Measurements from ENCODE around the gene HBQ1. TPM values are rescaled to one million over a fixed set of nuclear protein-coding genes. Genes with fewer than 3 reads are reported as not detected.
A peak's percentile ranks its signal among the peaks of the same experiment; 100 is the strongest.
"Not testable (repeated sequence)": the region's sequence is repeated elsewhere in the genome, so short reads cannot be mapped to it uniquely, and the experiment has no call there.

The HBQ1 gene
- total RNA-seq, 1 experiment from 2014 or later = 3.5 TPM

DNA sequence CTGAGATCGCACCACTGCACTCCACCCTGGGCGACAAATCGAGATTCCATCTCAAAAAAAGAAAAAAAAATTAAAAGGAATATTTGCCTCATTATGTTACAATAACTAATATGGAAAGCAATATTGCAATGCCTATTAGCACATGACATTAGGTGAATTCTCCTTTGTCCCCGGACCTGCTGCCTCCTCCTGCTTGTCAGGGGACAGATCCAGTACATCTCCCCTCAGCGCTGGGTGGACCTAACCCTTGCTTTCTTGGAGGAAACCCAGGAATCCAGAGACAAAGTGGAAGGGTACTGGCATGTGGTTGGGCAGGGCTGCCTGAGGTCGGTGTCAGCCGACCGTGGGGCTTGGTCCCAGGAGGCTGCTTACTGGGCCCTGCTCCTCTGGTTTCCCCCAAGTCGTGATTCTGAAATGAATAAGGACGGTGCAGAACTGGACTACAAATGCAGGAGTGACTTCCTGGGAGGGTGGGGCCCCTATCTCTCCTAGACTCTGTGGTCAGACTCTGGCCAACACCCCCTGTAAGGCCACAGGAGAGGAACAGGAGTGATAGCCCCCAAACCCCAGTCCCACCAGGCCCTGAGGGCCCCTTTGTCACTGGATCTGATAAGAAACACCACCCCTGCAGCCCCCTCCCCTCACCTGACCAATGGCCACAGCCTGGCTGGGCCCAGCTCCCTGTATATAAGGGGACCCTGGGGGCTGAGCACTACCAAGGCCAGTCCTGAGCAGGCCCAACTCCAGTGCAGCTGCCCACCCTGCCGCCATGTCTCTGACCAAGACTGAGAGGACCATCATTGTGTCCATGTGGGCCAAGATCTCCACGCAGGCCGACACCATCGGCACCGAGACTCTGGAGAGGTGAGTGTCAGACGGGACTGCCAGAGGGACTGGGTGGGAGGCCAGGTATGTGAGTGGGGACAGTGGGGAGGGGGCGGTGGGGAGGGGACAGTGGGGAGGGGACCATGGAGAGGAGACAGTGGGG, 27.8 kb upstream of the HBQ1 start, which contains the start of gene HBZ:
HBZ (plus strand) TSS at position 504 of the 988 bp plus-strand sequence; CDS start at position 770, 266 bp downstream.
- Histone ChIP-seq H3K18ac (ENCODE audit: insufficient read length, low read depth, low read length) (no peak within 1 kb of the TSS), H3T11ph (ENCODE audit: low read length) (no peak within 1 kb of the TSS), H2BK12ac (ENCODE audit: insufficient read length, low read depth, low read length) (no peak within 1 kb of the TSS), H3K9ac (ENCODE audit: extremely low read depth, insufficient read length, low read length) (no peak within 1 kb of the TSS), H3K23me2 (ENCODE audit: insufficient read length, low read depth, low read length, poor library complexity, severe bottlenecking) (peaks cover 7% of the 10 kb centered on the region), H3K4me2 (ENCODE audit: insufficient read depth, insufficient read length, low read length) (no peak within 1 kb of the TSS), H2BK20ac (ENCODE audit: low read depth, low read length, poor library complexity, severe bottlenecking) (no peak within 1 kb of the TSS), H3K23ac (ENCODE audit: insufficient read length, low read depth, low read length) (no peak within 1 kb of the TSS), H3K27me3 (ENCODE audit: insufficient read depth, low read length) (peaks cover 9% of the 10 kb centered on the region; the same call in 1 of the 2 replicates), H2BK15ac (ENCODE audit: low read depth, low read length) (no peak within 1 kb of the TSS), H3K27ac (ENCODE audit: insufficient read length, low read depth, low read length) (no peak within 1 kb of the TSS), H4K20me1 (ENCODE audit: control insufficient read depth, insufficient read depth, insufficient read length) (no peaks in the 10 kb centered on the region), H2AK5ac (ENCODE audit: insufficient read length, low read length) (no peak within 1 kb of the TSS), H4K91ac (ENCODE audit: insufficient read length, low read depth, low read length) (no peak within 1 kb of the TSS), H3K79me2 (ENCODE audit: insufficient read depth, low read length) (no peaks in the 10 kb centered on the region), H4K5ac (ENCODE audit: insufficient read length, low read depth, low read length) (no peak within 1 kb of the TSS), H2BK120ac (ENCODE audit: low read depth, low read length, poor library complexity, severe bottlenecking) (no peak within 1 kb of the TSS), H3K4ac (ENCODE audit: low read depth, low read length) (no peak within 1 kb of the TSS), H2AFZ (ENCODE audit: low read length) (no peak within 1 kb of the TSS), H3K14ac (ENCODE audit: insufficient read depth, low read length) (no peak within 1 kb of the TSS), H4K8ac (replicated peaks; ENCODE audit: insufficient read length, low read depth, low read length) (no peak within 1 kb of the TSS), H2BK5ac (ENCODE audit: insufficient read length, low read length) (no peak within 1 kb of the TSS), H3K56ac (ENCODE audit: insufficient read length, low read depth, low read length) (no peak within 1 kb of the TSS), H3K79me1 (ENCODE audit: insufficient read depth, low read depth, low read length, poor library complexity, severe bottlenecking) (no peaks in the 10 kb centered on the region), H3K4me1 (ENCODE audit: insufficient read depth, low read length) (no peaks in the 10 kb centered on the region), H3K9me3 (ENCODE audit: control insufficient read depth, low read depth, low read length) (no peaks in the 10 kb centered on the region)
- Mint-ChIP-seq H3K9me3 (peaks cover 5 to 9% of the 10 kb centered on the region in 2 experiments; a peak in 3 of 5 replicates), H3K36me3 (ENCODE audit: insufficient read depth in 1 of 3, low read depth in 3 of 3) (no peaks in the 10 kb centered on the region), H3K27ac (no peak within 1 kb of the TSS), H3K27me3 (ENCODE audit: low read depth) (peaks cover 80% of the 10 kb centered on the region), H3K4me1 (peaks cover 5% of the 10 kb centered on the region in 2 experiments), H3K4me3 (peak within 1 kb of the TSS; percentile 34 to 69; a peak in 3 of 5 replicates)
- no peak for TF ChIP-seq CTCF (conservative IDR thresholded peaks at IDR 0.05)
- no CpG with 5 or more reads among the region's 17 CpGs for WGBS (ENCODE audit: extremely low coverage, insufficient read length, low lambda C conversion rate)
- DNase-seq = no peak

DNA sequence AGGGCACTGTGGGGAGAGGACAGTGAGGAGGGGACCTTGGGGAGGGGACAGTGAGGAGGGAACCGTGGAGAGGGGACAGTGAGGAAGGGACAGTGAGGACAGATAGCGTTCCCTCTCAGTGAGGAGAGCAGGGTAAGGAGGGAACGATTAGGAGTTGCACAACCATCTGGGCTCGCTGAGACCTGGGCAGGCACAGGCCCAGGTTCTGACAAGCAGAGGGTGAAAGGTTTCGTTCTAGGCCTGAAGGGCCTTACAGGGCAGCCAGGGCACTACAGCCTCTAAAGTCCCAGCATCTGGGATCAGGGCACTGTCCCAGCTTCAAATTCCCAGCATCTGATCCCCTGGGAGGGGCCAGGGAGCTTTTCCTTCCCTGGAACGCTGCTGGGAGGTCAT, 27.1 kb upstream of the HBQ1 start:
- not testable (repeated sequence) for H3K27me3 ChIP-seq (ENCODE audit: insufficient read depth, low read length)

More for the DNA sequence above, 27.1 kb upstream of the HBQ1 start:
- not testable (repeated sequence) for H2BK15ac ChIP-seq (ENCODE audit: low read depth, low read length); H3K4me1 ChIP-seq (ENCODE audit: insufficient read depth, low read length); H4K5ac ChIP-seq (ENCODE audit: insufficient read length, low read depth, low read length); H3K14ac ChIP-seq (ENCODE audit: insufficient read depth, low read length); H3K9me3 ChIP-seq (ENCODE audit: control insufficient read depth, low read depth, low read length); H3K23me2 ChIP-seq (ENCODE audit: insufficient read length, low read depth, low read length, poor library complexity, severe bottlenecking); H3K56ac ChIP-seq (ENCODE audit: insufficient read length, low read depth, low read length); H3T11ph ChIP-seq (ENCODE audit: low read length); H3K18ac ChIP-seq (ENCODE audit: insufficient read length, low read depth, low read length); H3K27ac ChIP-seq (ENCODE audit: insufficient read length, low read depth, low read length); H2AK5ac ChIP-seq (ENCODE audit: insufficient read length, low read length); H4K20me1 ChIP-seq (ENCODE audit: control insufficient read depth, insufficient read depth, insufficient read length); H3K36me3 Mint-ChIP-seq (ENCODE audit: insufficient read depth in 1 of 3, low read depth in 3 of 3); H3K4ac ChIP-seq (ENCODE audit: low read depth, low read length); H3K9me3 Mint-ChIP-seq; H4K8ac ChIP-seq (replicated peaks; ENCODE audit: insufficient read length, low read depth, low read length); H3K79me1 ChIP-seq (ENCODE audit: insufficient read depth, low read depth, low read length, poor library complexity, severe bottlenecking); H3K23ac ChIP-seq (ENCODE audit: insufficient read length, low read depth, low read length); H3K27ac Mint-ChIP-seq; H4K91ac ChIP-seq (ENCODE audit: insufficient read length, low read depth, low read length); H3K79me2 ChIP-seq (ENCODE audit: insufficient read depth, low read length); H2BK20ac ChIP-seq (ENCODE audit: low read depth, low read length, poor library complexity, severe bottlenecking); H2BK5ac ChIP-seq (ENCODE audit: insufficient read length, low read length); H2BK12ac ChIP-seq (ENCODE audit: insufficient read length, low read depth, low read length); DNase-seq; H2BK120ac ChIP-seq (ENCODE audit: low read depth, low read length, poor library complexity, severe bottlenecking); H2AFZ ChIP-seq (ENCODE audit: low read length); H3K4me1 Mint-ChIP-seq; H3K4me2 ChIP-seq (ENCODE audit: insufficient read depth, insufficient read length, low read length); H3K9ac ChIP-seq (ENCODE audit: extremely low read depth, insufficient read length, low read length)
- Mint-ChIP-seq H3K27me3 (ENCODE audit: low read depth) (peaks cover 86% of the 10 kb centered on the region), H3K4me3 (peak overlapping the region; percentile 34 to 67; a peak in 3 of 5 replicates)
- WGBS (ENCODE audit: extremely low coverage, insufficient read length, low lambda C conversion rate) = no CpG with 5 or more reads among the region's 6 CpGs
